HS-5 (cell line): ENCODE data around the gene ASXL1.
"Not testable (repeated sequence)": the region's sequence is repeated elsewhere in the genome, so short reads cannot be mapped to it uniquely, and the experiment has no call there.

ENCODE experiments used
- DNase-seq: peaks from one replicate; pipeline ENCODE4 v3.0.0-alpha.2; 2012; ENCODE audit warnings: low read depth

ASXL1 gene

DNA sequence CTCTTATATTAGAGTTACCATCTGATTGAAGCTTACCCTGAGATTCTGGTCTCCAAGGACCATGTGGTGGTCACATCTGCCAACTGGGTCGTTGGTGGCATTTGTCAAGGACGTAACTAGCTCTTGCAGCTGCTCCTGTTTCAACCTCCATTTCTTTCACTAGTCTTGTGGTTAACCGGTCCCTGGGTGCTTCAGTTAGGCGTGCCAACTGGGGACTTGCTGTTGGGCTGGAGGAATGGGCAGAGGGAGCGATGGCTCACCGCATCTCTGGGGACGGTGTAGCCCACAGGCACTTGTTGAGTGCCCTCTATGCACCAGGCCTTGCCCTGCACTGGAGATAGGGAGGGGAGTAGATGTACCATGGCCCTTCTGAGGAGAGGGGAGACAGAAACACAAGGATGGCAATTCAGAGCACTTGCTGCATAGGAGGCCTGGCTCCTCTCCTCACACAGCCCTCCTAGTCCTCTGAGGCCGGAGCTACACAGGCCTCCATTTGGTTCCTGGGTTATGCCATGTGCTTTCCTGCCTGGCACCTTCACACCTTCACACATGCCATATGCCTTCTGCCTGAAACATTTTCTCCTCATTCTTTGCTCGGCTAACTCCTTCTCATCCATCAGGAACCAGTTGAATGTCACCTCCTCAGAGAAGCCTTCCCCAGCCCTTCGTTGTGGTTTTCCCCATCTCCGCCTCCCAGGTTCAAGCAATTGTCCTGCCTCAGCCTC is 20.0 kb upstream of the ASXL1 start:
- no peak for DNase-seq

DNA sequence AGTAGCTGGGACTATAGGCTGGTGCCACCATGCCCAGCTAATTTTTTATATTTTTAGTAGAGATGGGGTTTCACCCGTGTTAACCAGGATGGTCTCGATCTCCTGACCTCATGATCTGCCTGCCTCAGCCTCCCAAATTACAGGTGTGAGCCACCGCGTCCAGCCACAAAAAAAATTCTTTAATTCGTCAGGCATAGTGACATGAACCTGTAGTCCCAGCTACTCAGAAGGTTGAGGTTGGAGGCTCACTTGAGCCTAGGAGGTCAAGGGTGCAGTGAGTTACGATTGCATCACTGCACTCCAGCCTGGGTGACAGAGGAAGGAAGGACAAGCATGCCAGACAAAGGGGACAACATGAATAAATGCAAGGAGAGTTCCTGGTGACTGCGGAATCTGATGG is 19.5 kb upstream of the ASXL1 start:
- DNase-seq: no peak

DNA sequence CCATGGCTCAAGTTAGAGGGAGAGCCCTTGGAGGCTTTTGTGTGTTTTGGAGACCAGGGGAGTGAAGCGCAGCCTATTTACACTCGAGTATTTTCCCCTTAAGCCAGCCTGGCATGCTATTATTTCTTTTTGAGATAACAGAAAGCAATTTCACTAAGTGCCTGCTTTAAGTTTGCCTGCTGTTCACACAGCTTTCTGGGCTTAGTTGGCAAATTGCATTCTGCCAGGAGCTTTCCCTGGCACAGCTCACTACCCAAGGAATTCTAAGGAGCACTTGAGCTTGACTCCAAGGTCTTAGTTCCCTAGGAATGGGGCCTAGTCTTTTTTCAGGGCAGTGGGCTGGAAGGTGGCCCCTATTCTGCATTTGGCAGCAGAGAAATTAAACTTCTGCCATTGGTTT is 19.0 kb upstream of the ASXL1 start:
- no peak for DNase-seq

DNA sequence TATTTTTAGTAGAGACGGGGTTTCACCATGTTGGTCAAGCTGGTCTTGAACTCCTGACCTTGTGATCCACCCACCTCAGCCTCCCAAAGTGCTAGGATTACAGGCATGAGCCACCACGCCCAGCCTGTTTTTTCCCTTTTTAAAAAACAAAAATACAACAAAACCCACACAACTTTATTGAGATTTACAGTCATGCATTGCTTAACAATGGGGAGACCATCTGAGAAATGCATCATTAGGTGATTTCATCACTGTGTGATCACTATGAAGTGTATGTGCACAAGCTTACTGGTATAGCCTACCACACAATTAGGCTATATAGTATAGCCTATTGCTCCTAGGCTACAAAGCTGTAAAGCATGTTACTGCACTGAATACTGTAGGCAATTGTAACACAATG is 17.1 kb upstream of the ASXL1 start:
- DNase-seq: not testable (repeated sequence)

DNA sequence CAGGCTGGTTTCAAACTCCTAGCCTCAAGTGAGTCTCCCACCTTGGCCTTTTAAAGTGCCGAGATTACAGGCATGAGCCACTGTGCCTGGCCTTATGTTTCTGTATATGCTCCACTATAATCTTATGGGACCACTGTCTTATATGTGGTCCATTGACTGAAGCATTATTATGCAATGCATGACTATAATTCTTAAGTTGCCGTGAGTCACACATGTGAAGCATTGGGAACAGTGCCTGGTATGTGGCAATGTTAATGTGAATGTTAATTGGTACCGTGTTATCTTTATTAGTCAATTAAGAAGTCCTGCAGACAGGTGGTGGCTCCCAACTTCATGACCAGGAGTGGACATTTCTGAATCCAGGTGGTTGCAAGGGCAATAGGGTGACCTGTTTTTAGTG is 14.7 kb upstream of the ASXL1 start:
- DNase-seq: no peak

DNA sequence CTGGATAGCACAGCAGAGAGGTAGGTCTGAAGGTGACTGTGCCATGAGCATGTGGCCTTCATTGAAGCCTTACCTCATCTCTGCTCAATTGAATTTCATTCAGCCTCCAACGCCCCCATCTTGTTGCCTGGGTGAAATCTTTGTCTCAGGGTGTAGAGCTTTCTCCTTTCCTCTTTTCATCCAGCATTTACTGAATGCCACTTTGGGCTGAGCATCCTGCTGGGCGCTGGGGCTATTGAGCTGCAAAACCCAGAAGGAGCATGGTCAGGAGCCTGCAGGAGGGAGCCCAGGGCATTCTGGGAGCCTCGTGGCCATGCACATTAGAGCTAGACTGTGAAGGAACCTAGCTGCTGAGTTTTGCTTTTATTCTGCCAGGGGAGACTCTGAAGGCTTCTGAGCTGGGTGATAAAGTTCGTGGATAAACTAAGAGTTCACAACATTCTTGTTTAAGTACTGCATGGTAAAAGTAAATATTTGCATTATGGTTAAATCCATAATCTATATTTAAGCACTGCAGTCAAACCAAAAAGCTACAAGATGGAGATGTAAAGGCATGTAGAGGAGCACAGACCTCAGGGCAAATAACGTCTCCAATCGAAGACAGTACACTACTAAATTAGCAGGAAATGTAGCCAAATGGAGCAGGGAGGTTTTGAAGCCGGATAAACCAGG is 13.2 kb upstream of the ASXL1 start:
- no peak for DNase-seq

DNA sequence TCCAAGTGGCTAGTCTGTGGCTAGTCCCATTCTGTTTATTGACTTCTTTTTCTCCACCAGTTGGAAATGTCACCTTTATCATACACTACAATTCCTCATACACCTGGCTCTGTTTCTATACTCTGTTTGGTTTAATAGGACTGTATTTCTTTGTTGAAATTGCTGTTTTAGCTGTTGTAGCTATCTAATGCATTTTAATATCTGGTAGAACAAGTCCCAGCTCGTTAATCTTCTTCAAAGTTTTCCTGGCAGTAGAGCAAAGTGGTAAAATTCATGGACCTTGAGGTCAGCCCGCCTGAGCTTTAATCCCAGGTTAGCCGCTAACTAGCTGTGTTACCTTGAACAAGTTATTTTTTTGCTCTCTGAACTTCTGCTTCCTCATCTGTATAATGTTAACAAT is 9.9 kb upstream of the ASXL1 start:
- DNase-seq: no peak

DNA sequence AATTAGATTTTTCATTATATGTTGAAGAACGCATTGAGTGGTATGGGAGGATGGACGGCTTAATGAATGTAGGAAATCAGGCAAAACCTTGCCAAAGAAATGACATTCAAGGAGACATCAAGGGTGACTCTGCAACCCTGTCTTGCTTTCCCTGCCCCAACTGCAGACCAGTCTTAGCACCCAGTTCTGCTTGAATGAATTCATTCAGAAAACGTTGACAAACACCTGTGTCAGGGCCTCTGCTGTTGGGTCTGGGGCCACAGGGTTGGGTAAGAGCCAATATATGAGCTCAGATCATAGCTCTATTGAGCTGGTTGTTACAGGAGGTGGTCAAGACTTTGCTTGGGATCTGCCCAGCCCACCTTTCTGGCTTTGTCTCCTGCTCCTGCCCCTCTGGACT is 7.7 kb upstream of the ASXL1 start:
- DNase-seq: no peak

DNA sequence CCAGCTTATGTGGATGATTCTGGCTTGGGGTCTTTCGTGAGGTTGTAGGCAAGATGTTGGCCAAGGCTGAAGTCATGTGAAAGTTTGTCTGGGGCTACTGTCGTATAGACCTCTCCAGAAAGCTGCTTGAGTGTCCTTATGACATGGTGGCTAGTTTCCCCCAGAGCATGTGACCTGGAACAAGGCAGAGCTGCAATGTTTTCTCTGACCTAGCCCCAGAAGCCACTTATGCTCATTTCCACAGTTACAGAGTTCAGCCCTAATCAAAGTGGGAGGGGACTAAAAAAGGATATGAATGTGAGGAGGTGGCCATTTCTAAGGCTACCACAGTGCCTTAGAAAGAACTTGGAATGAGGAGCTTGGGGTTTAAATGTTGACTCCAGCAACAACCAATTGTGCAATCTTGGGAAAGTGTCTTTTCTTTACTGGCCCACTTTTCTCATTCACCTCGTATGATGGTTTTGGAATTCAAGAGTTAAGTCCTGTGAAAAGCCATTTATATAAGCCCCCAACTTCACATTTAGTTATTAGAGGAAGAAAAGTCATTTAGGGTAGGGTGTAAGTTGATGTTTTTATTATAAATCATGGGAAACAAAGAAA is 5.9 kb upstream of the ASXL1 start:
- DNase-seq: no peak

DNA sequence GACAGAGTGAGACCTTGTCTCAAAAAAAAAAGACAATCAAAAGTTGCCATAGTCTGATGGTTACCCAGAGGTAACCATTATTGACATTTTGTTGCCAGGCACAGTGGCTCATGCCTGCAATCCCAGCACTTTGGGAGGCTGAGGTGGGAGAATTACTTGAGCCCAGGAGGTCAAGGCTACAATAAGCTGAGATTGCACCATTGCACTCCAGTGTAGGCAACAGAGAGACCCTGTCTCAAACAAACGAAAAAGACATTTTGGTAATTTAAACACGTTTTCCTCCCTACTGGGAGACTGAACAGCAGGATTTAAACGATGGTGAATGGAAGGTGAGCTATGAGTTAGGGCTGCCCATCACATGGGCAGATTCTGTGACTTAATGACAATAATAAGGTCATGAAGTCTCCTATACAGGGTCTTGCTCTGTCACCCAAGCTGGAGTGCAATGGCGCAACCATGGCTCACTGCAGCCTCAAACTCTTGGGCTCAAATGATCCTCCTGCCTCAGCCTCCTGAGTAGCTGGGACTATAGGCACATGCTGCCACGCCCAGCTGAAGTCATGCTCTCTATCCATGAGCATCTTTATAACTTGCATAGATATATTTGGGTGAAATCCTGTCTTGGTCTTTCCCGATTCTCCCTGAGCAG is 4.2 kb upstream of the ASXL1 start:
- DNase-seq: no peak

DNA sequence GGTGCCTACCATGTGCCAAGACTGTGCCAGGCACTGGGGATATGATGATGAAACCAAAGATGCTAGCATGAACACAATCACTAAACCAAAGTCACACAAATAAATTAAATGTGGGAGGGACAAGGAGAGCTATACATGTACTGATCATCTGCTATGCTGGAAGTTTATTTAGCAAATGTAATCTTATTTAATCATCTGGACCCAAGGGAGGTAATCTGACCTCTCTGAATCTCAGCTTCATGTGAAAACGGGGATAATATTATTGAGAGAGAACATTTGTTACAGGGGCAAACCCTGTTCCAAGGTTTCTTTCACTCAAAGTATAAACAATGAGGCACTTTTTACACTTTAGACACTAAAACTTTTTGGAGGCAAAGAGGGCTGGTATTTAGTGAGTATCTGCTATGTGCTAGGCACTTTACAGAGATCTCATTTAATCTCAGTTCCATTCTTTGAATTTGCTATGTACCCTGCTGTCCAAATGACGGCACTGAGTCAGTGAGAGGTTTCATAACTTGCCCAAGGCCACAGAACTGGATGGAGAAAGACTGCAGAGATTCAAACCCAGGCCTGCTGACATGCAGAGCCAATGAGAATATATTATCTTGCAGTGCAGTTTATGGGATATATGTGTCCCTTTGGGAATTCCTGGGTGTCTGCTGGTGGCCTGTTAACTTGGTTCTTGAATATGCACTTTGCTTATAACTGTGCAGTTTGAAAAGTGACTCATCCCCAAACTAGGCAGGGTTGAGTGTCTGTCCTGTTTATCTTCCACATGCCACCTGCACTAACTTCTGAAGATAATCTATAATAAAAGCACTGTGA is 3.3 kb upstream of the ASXL1 start:
- DNase-seq: peak; percentile 63

DNA sequence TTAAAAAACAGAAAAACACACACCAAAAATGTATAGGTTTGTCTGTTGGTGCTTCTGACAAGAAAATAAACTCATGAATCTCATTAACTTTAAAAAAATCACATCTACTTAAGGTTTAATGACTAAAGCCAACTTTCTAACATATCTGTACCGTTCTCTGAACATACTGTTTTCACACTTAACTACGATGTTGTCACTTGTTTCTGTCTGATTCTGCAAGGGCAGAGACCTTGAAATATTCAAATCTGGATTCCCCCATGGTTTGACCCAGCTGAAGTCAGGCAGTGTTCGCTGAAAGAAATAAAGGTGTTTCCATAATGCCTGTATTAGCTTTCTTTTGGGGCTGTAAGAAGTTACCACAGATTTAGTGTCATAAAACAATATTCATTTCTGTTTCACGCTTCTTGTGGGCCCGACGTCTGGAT is 2.7 kb upstream of the ASXL1 start:
- DNase-seq: no peak

DNA sequence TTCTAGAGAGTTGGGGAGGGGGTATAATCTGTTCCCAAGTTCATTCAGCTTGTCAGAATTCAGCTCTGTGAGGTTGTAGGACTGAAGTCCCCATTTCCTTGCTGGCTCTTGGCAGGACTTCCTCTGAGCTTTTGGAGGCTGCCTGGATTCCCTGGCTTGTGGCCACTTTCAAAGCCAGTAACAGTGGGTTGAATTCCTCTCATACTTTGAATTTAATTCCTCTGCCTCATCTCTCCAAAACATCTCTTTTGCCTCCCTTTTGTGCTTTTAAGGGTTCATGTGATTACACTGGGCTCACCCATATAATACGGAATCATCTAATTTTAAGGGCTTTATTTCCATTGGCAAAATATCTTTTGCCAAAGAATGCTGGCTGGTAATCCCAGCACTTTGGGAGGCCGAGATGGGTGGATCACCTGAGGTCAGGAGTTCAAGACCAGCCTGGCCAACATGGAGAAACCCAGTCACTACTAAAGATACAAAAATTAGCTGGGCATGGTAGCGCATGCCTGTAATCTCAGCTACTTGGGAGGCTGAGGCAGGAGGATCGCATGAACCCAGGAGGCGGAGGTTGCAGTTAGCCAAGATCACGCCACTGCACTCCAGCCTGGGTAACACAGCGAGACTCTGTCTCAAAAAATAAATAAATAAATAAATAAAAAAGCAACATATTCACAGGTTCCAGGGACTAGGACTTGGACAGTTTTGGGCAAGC is 2.1 kb upstream of the ASXL1 start:
- peak; percentile 86 for DNase-seq

DNA sequence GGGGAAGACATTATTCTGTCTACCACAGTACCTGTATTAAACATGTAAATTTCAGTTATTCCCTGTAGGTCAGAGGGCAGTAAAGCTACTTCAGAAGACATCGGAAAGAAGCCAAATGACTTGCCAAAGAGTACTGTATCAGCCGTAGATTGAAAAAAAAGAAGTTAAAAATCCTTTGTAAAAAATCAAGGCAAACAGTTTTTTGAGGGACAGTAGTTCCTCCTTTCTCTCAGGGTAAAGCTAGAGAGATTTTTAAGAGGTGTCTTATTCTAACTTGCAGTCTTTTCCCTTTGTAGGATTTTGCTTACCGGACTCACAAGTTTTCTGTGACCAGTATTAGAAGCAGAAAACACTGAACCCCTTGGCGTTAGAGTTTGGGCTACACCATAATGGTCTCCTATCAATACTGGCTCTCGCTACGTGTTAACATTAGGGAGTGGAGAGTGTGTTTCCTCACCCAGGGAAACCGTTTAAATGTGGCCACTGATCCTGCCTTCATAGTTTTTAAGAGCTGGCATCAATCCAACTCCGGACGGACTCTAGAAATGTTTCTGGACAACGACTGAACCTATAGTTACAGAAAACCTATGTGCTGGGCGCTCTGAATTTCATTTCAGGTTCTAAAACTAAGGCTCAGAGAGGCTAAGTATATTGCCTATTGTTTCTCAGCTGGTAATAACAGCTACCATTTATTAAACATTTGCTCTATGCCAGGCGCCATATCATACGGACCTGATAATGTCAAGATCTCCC is 1.3 kb upstream of the ASXL1 start:
- DNase-seq: no peak

DNA sequence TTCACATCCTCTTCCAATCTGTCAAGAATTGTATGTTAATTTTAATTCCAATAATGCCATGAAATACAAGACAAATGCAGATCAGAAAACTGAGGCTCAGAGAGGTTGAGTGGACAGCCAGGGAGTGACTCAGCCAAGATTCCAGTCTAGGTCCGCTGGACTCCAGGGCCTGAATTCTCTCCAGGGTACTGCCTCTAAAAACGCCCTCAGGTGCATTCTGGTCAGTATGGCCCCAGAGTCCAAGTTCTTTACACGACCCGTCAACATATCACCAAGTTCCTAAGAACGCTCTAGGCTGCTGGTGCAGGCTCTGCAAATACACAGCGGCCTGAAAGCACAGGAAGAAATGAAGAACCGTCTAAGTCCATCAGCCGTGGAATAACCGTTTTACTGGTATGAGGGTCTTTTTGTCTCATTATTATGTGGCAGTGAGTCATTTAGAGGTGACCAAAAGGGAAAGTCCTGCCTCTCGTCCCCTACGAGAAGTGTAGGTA is 709 bp upstream of the ASXL1 start:
- DNase-seq: peak; percentile 52

DNA sequence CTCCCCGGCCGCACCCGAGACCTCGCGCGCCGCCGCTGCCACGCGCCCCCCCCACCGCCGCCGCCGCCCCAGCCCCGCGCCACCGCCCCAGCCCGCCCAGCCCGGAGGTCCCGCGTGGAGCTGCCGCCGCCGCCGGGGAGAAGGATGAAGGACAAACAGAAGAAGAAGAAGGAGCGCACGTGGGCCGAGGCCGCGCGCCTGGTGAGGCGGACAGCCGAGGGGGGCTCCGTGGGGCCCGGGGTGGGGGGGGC is 426 bp downstream of the ASXL1 start:
- no peak for DNase-seq

DNA sequence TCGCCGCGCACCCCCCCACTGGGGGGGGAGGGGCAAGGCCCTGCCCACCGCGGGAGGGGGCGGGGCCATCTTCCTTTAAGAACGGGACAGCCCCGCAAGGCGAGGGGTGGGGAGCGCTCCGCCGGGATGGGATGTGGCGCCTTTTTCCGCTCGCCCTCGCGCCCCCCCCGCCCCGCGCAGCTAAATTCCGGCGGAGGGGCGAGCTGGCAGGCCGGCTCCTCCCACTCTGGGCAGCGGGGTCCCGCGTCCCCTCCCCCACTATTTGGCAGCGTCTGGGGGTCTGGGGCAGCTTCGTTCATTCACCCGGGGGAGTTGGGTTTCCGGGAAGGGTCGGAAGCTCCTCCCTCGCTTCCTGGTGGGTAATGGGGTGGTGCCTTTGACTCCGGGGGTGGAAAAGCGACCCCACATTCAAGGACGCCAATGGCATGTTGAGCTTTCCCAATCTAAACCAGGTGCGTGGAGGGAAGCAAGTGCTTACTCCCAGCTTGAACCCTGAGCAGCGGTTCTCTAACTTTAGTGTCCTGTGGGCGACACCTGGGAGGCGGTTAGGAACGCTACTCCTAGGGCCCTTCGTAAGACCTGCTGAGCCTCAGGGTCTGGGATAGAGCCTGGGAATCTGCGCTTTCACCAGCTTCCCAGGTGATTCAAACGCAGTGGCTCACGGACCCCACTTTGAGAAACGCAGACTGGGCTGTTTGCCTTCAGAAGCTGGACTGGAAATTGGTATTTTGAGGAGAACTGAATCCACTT is 927 bp downstream of the ASXL1 start:
- peak; percentile 22 for DNase-seq

DNA sequence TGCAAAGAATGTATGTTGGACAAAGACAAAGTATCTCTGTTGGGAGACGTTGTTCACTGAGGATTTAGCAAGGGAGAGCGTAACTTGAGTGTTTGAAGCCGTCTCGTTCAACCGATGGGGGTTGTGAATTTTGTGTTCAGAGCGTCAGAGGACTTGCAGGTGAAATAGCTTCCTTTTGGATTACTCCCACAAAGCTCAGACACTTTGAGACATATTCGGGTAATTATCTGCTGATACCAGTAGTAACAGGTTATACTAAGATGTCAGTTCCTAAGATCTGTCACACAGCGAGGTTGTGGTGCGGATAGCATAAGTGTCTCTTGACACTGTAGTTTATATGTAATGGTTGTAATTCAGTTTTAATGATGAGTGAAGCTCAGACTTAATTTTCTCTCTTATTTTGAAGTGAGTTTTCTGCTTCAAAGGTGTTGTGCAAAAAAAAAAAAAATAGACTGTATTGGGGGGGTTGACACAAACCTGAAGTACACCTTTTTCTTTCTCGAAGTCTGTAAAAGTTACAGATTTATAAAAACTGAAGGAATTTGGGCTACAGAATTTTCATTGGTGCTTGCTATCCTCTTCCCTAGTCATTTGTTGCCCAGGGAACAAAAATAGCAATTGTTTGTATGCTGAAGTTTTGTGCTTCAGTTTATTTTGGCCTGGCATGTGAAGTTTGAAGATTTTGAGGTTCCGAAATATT is 1.7 kb downstream of the ASXL1 start:
- DNase-seq: peak; percentile 19

DNA sequence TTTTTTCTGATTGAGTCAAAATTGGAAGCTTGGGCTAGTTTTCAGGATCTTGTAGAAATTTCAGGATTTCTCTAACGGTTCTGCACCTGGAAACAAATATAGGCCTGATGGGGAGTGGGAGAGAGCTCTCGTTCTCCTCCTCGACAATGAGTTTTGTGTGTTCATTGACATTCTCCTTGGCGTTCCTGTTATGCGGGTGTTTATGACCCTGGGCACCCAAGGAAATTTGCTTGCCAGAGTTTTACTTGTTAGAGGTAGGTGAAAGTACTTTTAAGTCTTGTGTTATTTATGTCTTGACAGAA is 2.2 kb downstream of the ASXL1 start:
- no peak for DNase-seq

DNA sequence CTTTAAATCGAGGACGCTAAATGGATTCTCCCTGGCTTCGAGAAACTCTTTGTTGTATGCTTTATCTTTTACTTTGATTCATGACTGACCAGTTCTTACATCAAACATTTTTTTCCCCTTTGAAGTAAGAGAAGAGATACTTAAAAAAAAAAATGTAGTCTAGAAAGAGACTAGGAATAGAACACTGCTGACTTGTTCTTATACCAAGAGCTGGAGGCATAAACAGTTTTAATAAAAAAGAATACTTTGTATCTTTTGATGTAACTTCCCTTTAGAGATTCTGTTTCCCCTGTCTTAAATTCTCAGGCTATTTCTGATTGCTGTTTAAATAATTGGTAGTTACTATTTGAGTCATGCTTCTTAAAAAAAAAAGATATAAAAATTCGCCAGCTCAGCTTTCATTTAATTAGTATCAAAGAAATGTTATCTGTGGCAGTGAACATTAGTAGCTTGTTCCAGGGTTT is 4.8 kb downstream of the ASXL1 start:
- no peak for DNase-seq
